ENCODE measurements around the gene MS4A3.
"Not testable (repeated sequence)": the region's sequence is repeated elsewhere in the genome, so short reads cannot be mapped to it uniquely, and the experiment has no call there.

Gene MS4A3

DNA sequence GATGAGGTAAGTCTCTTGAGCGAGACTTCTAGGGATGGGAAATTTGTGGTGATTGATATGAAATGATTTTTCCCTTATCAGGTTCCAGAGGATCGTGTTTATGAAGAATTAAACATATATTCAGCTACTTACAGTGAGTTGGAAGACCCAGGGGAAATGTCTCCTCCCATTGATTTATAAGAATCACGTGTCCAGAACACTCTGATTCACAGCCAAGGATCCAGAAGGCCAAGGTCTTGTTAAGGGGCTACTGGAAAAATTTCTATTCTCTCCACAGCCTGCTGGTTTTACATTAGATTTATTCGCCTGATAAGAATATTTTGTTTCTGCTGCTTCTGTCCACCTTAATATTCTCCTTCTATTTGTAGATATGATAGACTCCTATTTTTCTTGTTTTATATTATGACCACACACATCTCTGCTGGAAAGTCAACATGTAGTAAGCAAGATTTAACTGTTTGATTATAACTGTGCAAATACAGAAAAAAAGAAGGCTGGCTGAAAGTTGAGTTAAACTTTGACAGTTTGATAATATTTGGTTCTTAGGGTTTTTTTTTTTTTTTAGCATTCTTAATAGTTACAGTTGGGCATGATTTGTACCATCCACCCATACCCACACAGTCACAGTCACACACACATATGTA is 39.1 kb downstream of the MS4A3 start:
- DNase-seq, result no peak

DNA sequence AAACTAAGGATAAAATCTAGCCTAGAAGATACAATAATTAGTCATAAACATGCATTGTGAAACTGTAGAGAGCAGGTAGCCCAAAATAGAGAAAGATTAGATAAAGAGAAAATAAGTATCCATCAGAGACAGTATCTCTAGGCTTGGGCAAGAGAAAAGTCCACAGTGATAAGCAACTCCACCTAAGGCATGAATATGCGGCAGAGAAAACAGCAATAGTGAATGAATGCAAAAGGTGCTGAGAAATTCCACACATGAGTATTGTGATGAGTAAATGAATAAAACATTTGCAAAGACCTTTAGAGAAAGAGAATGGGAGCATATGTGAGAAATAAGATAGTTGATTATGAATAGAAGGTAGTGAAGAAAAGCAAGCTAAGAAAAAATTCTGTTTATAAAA is 40.7 kb downstream of the MS4A3 start:
- DNase-seq, result no peak

DNA sequence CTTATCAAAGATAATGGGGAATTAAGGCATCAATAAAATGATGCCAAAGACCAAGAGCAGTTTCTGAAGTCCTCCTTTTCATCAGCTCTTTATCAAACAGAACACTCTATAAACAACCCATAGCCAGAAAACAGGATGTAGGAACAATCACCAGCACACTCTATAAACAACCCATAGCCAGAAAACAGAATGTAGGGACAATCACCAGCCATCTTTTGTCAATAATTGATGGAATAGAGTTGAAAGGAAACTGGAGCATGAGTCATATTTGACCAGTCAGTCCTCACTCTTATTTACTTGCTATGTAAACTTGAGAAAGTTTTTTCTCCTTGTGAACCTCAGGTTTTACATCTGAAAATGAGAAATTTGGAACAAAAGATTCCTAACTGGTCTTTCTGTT is 42.0 kb downstream of the MS4A3 start:
- DNase-seq, result peak; percentile 82

DNA sequence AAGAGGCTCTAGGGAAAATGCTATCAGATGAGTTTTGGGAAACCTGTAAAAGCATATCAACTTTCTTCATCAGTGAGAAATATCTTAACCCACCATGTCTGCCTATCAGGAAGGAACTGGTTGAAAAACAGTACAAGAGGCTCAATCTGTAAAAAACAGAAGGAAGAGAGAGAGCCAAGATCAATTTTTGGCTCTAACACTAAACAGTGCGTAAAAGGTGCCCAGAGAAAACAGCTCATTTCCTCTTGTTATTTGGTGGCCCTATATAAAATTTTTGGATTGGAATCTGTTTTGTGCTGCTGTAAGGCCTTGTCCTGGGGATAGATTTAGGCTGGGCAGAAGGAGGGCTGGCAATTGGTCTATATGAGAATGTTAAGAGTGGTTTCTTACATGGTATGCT is 44.1 kb downstream of the MS4A3 start:
- no peak for DNase-seq

DNA sequence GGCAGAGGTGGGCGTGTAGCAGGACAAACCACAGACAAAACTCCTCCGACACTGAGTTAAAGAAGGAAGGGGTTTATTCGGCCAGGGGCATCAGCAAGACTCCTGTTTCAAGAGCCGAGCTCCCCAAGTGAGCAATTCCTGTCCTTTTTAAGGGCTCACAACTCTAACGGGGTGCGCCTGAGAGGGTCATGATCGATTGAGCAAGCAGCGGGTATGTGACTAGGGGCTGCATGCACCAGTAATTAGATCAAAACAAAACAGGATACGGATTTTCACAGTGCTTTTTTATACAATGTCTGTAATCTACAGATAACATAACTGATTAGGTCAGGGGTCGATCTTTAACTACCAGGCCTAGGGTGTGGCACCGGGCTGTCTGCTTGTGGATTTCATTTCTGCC is 44.9 kb downstream of the MS4A3 start:
- not testable (repeated sequence) for DNase-seq

DNA sequence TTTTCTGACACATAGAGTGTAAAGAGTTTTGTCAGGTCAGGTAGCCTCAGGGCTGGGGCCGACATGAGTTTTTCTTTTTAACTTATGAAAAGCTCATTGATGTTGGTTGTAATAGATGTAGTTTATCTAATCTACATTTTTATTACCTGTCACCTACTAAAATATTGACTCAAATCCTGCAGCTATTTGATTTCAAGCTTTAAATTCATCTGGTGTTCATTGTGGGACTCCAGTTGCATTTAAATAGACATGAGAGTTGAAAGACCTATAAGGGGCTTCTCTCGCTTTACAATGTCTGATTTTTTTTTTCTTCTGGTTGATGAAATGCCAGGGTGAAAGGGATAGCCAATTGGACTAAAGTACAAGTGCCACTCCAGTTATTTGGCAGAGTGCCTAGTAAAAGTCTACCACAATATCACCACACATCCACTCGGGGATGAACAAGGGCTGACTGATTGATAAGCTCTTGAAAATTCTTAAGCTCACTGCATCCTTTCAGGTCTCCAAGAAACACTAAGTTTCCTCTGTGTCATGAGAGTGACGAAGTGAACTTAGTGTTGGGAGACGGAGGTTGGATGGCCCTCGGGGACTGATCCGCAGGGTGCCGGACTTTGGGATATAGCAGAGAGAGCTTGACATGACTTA is 48.1 kb downstream of the MS4A3 start:
- peak; percentile 70 for DNase-seq

DNA sequence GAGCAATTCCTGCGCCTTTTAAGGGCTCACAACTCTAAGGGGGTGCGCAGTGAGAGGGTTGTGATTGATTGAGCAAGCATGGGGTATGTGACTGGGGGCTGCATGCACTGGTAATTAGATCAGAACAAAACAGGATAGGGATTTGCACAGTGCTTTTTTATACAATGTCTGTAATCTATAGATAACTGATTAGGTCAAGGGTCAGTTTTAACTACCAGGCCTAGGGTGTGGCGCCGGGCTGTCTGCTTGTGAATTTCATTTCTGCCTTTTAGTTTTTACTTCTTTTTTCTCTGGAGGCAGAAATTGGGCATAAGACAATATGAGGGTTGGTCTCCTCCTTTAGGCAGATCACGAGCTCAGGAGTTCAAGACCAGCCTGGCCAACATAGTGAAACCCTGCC is 52.2 kb downstream of the MS4A3 start:
- not testable (repeated sequence) for DNase-seq

DNA sequence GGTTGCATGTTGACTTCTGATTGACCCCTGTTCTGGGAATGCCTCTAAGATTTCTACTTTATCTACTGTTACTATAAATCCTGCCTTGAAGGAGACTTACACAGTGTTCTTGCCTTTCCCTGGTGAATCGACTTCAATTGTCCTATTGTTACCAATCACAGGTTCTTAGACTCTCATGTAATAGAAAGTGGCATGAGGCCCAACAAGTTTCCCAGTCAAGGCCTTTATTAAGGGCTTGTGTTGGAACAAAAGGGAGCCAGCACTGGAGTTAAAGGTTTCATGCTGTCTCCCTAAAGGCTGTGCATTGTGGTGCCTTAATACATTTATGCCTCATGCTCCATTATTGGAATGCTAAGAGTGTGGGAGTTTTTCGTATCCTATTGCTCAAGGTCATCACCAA is 55.3 kb downstream of the MS4A3 start:
- DNase-seq, result no peak

DNA sequence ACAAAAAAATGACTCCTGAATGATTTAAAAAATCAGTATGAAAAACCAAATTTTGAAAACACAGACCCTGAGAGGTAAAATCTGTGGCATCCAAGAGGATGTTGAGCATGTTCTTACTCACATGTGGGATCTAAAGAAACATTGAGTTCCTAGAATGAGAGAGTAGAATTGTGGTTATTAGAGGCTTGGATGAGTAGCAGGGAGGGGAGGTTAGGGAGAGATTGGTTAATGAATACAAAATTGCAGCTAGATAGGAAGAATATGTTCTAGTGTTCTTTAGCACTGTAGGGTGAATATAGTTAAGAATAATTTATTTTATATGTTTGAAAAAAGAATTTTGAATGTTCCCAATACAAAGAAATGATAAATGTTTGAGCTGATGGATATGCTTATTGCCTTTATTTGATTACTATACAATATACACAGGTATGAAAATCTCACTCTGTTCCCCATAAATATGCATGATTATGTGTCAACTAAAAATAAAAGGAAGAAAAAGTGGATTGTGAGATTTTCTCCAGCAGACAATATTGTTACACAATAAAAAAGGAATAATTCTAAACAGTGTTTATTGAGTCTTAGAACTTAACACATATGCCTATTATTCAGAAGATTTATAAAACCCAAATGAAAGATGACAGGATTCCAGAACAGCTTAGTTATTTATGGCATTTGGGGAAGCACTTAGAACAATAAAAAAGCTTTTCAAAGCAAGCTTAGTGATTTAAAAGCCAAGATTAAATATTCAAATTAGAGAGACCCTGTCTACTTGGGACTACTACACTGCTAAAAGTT is 60.7 kb downstream of the MS4A3 start:
- DNase-seq, result no peak

DNA sequence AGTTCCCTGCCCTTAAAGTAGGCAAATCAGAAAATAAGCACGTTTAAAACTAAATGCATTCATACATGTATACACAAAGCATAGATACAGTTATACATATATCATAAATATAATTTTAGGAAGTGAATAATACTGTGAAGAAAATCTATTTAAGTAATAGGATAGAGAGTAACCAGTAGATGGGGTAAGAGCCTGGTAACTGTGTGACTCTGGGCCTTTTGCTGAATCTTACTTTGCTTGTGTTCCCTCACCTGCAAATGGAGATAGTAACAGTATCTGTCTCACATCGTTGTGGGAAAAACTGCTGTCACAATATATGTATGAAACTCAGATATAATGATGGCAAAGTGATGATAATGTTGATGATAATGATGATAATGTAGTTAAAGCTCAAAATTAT is 61.9 kb downstream of the MS4A3 start:
- no peak for DNase-seq

DNA sequence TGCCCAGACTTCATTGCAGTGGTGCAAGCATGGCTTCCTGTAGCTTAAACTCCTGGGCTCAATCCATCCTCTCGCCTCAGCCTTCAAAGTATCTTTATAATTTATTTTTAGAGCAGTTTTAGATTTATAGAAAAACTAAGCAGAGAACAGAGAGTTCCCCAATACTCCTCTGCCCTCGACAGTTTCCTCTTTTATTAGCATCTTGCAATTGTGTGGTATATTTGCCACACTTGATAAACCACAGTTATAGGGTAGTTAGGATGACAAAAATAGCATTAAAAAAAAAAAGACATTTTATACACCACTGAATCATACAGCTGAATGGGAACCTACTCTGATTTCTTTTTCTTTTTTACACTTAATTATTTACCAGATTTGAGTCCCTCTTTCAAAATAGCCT is 63.2 kb downstream of the MS4A3 start:
- DNase-seq, result no peak

All from DMS53 (cell line).